ENCODE results near the gene CRELD1.
"Not testable (repeated sequence)": the region's sequence is repeated elsewhere in the genome, so short reads cannot be mapped to it uniquely, and the experiment has no call there.

CRELD1 gene

DNA sequence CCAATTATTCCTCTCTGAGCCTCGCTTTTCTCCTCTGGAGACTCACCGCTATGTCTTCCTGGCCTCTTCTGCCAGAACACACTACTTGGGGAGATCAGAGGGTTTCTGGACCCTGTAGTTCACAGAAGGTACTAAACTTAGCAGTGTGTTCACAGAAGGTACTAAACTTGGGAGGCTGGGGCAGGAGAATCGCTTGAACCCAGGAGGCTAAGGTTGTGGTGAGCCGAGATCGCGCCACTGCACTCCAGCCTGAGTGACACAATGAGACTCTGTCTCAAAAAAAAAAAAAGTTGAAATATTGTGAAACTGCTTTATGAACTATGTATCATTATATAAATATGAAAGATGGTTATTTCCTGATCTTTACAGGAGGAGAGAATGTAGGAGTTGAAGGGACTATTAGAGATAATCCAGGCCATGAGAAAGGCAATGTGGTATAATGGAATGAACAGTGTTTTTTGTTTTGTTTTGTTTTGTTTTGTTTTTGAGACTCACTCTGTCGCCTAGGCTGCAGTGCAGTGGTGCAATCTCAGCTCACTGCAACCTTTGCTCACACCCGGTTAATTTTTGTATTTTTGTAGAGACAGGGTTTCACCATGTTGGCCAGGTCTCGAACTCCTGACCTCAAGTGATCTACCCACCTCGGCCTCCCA, 36.8 kb upstream of the CRELD1 start:
- not testable (repeated sequence) for H3K9me3 ChIP-seq (ENCODE audit: control insufficient read depth, low read depth, low read length); H3K27me3 ChIP-seq (ENCODE audit: control insufficient read depth, insufficient read depth, low read length); H3K27ac ChIP-seq (ENCODE audit: low read length); H3K9ac ChIP-seq (ENCODE audit: low read length); H3K4me3 ChIP-seq (ENCODE audit: low read length); H3K4me1 ChIP-seq (ENCODE audit: control insufficient read depth, low read depth, low read length)
- H3K36me3 ChIP-seq (ENCODE audit: control insufficient read depth, low read depth, low read length), result peaks cover 16% of the 10 kb centered on the region

DNA sequence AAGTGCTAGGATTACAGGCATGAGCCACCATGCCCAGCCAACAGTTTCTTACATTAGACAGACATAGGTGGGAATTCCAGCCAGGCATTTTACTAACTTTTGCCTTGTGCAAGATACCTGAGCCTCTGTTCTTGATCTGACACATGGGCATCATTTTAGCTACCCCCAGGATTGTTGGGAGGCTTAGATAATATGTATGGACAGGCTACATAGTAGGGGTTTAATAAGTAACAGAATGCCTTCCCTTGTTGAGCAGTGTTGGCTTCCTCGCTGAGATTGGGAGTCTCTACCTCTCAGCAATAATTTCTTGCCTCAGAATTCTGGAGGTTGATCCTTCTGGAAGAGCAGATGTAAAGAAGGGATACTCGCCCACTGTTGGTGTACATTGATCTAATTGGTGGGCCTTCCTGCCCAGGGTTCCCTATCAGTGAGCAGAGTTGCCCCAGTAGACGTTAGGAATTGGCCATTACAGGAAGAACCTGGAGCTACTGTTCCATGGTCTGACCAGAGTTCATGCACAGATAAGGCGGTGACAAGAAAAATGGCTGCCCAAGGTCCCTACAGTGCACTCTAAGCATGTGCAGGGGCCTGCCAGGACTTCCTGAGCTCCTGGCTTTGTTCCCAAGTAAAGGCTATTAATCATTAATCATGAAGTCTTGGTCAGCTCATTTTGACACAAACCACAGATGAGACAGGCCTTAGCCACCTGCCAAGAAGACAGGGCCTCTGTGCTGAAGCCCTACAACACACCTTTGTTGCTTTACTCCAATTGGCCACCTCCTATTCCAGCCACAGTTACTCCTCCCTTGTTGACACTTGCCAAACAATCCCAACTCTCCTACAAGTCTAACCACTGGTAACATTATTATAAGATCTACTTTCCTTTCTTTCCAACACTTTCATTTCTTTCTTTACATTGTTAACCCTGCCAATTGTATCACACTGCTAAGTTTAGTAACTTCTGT, 35.9 kb upstream of the CRELD1 start:
- Histone ChIP-seq H3K9me3 (ENCODE audit: control insufficient read depth, low read depth, low read length) (no peaks in the 10 kb centered on the region), H3K27ac (ENCODE audit: low read length) (no peak overlapping the region), H3K9ac (ENCODE audit: low read length) (no peak overlapping the region), H3K4me1 (ENCODE audit: control insufficient read depth, low read depth, low read length) (peaks cover 6% of the 10 kb centered on the region), H3K36me3 (ENCODE audit: control insufficient read depth, low read depth, low read length) (peaks cover 12% of the 10 kb centered on the region), H3K4me3 (ENCODE audit: low read length) (no peak overlapping the region), H3K27me3 (ENCODE audit: control insufficient read depth, insufficient read depth, low read length) (no peaks in the 10 kb centered on the region)

DNA sequence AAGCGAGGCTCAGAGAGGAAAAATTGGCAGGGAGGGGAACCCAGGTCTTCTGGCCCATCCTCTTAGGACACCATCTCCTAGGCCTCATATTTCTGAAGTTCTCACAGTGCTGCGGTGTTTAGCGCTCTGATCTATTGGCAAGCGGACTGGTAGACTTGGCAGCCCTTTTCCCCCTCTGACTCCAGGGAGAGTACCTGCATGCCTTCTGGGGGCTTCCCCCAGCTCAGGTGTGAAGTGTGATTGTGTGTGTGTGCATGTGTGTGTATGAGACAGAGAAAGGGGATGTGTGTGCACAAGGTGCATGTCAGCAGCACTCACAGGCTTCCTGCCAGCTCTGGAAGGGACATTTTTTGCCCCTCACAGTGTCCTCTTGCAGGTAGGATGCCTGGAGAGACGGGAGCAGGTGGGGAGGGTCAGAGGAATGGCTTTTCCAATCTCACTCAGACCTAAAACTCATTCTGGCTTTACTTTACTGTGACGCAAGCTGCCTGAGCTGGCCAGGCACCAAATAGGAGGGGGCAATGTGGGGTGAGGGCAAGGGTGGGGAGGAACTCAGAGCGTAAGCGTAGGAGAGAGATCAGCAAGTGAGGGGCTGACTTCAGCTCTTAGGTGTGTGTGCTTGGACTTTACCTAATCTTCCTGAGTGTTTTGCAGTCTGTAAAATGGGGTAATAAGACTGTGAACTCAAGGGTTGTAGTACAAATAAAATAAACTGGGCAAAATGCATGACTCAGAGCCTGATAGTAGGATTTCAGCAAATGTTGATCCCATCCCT, 35.0 kb upstream of the CRELD1 start:
- H3K36me3 ChIP-seq (ENCODE audit: control insufficient read depth, low read depth, low read length), result peaks cover 2% of the 10 kb centered on the region
- no peaks in the 10 kb centered on the region for H3K9me3 ChIP-seq (ENCODE audit: control insufficient read depth, low read depth, low read length)
- H3K4me3 ChIP-seq (ENCODE audit: low read length), result no peak overlapping the region
- no peak overlapping the region for H3K27ac ChIP-seq (ENCODE audit: low read length)
- no peak overlapping the region for H3K9ac ChIP-seq (ENCODE audit: low read length)
- H3K4me1 ChIP-seq (ENCODE audit: control insufficient read depth, low read depth, low read length), result peaks cover 9% of the 10 kb centered on the region
- no peaks in the 10 kb centered on the region for H3K27me3 ChIP-seq (ENCODE audit: control insufficient read depth, insufficient read depth, low read length)

DNA sequence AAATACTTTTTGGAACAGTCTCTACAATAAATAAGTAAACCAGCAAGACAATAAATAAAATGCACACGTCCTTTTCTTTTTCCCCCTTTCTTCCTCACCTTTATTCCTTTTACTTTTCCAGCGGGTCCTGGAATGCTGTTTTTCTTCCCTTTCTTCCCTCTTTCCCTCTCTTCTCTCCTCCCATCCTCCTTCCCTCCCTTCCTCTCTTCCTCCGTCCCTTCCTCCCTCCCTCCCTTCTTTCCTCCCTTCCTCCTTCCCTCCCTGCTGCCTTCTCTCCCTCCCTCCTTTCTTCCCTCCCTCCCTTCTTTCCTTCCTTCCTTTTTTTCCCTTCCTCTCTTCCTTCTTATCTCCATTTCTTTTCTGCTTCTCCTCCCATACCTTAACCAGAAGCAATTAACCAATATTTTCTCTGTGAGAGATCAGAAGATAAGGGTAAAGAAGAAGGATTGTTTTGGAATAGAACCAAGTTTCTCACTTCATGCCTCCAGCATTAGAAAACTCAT, 34.3 kb upstream of the CRELD1 start:
- Histone ChIP-seq H3K27ac (ENCODE audit: low read length) (no peak overlapping the region), H3K9me3 (ENCODE audit: control insufficient read depth, low read depth, low read length) (no peaks in the 10 kb centered on the region), H3K4me1 (ENCODE audit: control insufficient read depth, low read depth, low read length) (peaks cover 9% of the 10 kb centered on the region), H3K4me3 (ENCODE audit: low read length) (no peak overlapping the region), H3K36me3 (ENCODE audit: control insufficient read depth, low read depth, low read length) (no peaks in the 10 kb centered on the region), H3K9ac (ENCODE audit: low read length) (no peak overlapping the region), H3K27me3 (ENCODE audit: control insufficient read depth, insufficient read depth, low read length) (no peaks in the 10 kb centered on the region)

DNA sequence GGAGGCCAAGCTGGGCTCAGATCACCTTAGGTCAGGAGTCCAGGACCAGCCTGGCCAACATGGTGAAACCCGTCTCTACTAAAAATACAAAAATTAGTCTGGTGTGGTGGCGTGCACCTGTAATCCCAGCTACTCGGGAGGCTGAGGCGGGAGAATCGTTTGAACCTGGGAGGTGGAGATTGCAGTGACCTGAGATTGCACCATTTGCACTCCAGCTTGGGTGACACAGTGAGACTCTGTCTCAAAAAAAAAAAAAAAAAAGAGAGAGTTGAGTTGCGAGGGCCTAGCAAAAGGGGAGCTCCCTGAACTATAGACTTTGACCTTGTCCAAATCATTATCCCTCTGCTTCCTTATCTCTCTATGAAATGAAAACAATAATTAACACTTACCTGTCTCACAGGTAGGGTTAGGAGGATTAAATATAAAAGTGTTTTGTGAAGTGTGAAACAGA, 32.6 kb upstream of the CRELD1 start:
- H3K27me3 ChIP-seq (ENCODE audit: control insufficient read depth, insufficient read depth, low read length); H3K36me3 ChIP-seq (ENCODE audit: control insufficient read depth, low read depth, low read length); H3K4me3 ChIP-seq (ENCODE audit: low read length); H3K4me1 ChIP-seq (ENCODE audit: control insufficient read depth, low read depth, low read length); H3K27ac ChIP-seq (ENCODE audit: low read length); H3K9ac ChIP-seq (ENCODE audit: low read length); H3K9me3 ChIP-seq (ENCODE audit: control insufficient read depth, low read depth, low read length): not testable (repeated sequence)

- no peaks in the 10 kb centered on the region for H3K36me3 ChIP-seq (ENCODE audit: control insufficient read depth, low read depth, low read length)
- peaks cover 9% of the 10 kb centered on the region for H3K4me1 ChIP-seq (ENCODE audit: control insufficient read depth, low read depth, low read length)
- no peaks in the 10 kb centered on the region for H3K9me3 ChIP-seq (ENCODE audit: control insufficient read depth, low read depth, low read length)
- H3K27ac ChIP-seq (ENCODE audit: low read length), result no peak overlapping the region
- H3K9ac ChIP-seq (ENCODE audit: low read length), result no peak overlapping the region
- no peaks in the 10 kb centered on the region for H3K27me3 ChIP-seq (ENCODE audit: control insufficient read depth, insufficient read depth, low read length)
- H3K4me3 ChIP-seq (ENCODE audit: low read length), result no peak overlapping the region
Observed at GRCh38 chr3:9901967-9902366, 31.7 kb upstream of the CRELD1 start.

- H3K9me3 ChIP-seq (ENCODE audit: control insufficient read depth, low read depth, low read length), result no peaks in the 10 kb centered on the region
- H3K4me1 ChIP-seq (ENCODE audit: control insufficient read depth, low read depth, low read length), result peaks cover 9% of the 10 kb centered on the region
- H3K36me3 ChIP-seq (ENCODE audit: control insufficient read depth, low read depth, low read length), result no peaks in the 10 kb centered on the region
- no peak within 1 kb of the TSS for H3K9ac ChIP-seq (ENCODE audit: low read length)
- H3K4me3 ChIP-seq (ENCODE audit: low read length), result no peak within 1 kb of the TSS
- no peak within 1 kb of the TSS for H3K27ac ChIP-seq (ENCODE audit: low read length)
- H3K27me3 ChIP-seq (ENCODE audit: control insufficient read depth, insufficient read depth, low read length), result no peaks in the 10 kb centered on the region
Observed at GRCh38 chr3:9902372-9903237, 31.0 kb upstream of the CRELD1 start, which contains the start of gene IL17RE. Gene IL17RE, plus strand, starts transcription at chr3:9902848. Its CDS starts 85 bp downstream, at chr3:9902933.

DNA sequence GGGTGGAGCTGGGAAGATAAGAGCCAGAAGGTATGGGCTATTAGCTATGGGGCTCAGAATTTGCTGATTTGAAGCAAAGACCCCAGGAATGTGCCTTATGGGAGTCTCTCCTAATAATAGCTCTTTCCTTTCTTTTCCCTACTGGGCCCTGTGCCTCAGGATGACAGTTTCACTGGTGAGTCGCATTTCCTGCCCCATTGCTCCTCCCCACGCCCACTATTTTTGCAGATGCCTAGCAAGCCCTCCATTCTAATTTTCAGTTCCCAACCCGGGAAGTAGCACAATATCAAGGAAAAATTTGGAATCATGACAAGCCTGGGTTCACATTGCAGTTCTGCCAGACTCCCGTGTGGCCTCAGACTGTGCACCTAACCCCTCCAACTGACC, 30.4 kb upstream of the CRELD1 start:
- H3K9ac ChIP-seq (ENCODE audit: low read length), result no peak overlapping the region
- H3K36me3 ChIP-seq (ENCODE audit: control insufficient read depth, low read depth, low read length), result no peaks in the 10 kb centered on the region
- H3K4me3 ChIP-seq (ENCODE audit: low read length), result no peak overlapping the region
- H3K27ac ChIP-seq (ENCODE audit: low read length), result no peak overlapping the region
- no peaks in the 10 kb centered on the region for H3K27me3 ChIP-seq (ENCODE audit: control insufficient read depth, insufficient read depth, low read length)
- peaks cover 9% of the 10 kb centered on the region for H3K4me1 ChIP-seq (ENCODE audit: control insufficient read depth, low read depth, low read length)
- no peaks in the 10 kb centered on the region for H3K9me3 ChIP-seq (ENCODE audit: control insufficient read depth, low read depth, low read length)

- H3K9me3 ChIP-seq (ENCODE audit: control insufficient read depth, low read depth, low read length), result no peaks in the 10 kb centered on the region
- peaks cover 9% of the 10 kb centered on the region for H3K4me1 ChIP-seq (ENCODE audit: control insufficient read depth, low read depth, low read length)
- no peak overlapping the region for H3K27ac ChIP-seq (ENCODE audit: low read length)
- no peak overlapping the region for H3K9ac ChIP-seq (ENCODE audit: low read length)
- no peaks in the 10 kb centered on the region for H3K27me3 ChIP-seq (ENCODE audit: control insufficient read depth, insufficient read depth, low read length)
- no peak overlapping the region for H3K4me3 ChIP-seq (ENCODE audit: low read length)
- no peaks in the 10 kb centered on the region for H3K36me3 ChIP-seq (ENCODE audit: control insufficient read depth, low read depth, low read length)
Observed at GRCh38 chr3:9903904-9904303, 29.7 kb upstream of the CRELD1 start.

- peaks cover 9% of the 10 kb centered on the region for H3K4me1 ChIP-seq (ENCODE audit: control insufficient read depth, low read depth, low read length)
- H3K27ac ChIP-seq (ENCODE audit: low read length), result no peak overlapping the region
- no peaks in the 10 kb centered on the region for H3K27me3 ChIP-seq (ENCODE audit: control insufficient read depth, insufficient read depth, low read length)
- no peak overlapping the region for H3K4me3 ChIP-seq (ENCODE audit: low read length)
- H3K9me3 ChIP-seq (ENCODE audit: control insufficient read depth, low read depth, low read length), result no peaks in the 10 kb centered on the region
- H3K36me3 ChIP-seq (ENCODE audit: control insufficient read depth, low read depth, low read length), result no peaks in the 10 kb centered on the region
- no peak overlapping the region for H3K9ac ChIP-seq (ENCODE audit: low read length)
Observed at GRCh38 chr3:9906480-9906879, 27.2 kb upstream of the CRELD1 start.

Measured in iPS-18a (cell line).